Stomach (tissue), 9 donors: ENCODE measurements around the gene SLC25A6. TPM values are rescaled to one million over a fixed set of nuclear protein-coding genes. Genes with fewer than 3 reads are reported as not detected.
"Not testable (repeated sequence)": the region's sequence is repeated elsewhere in the genome, so short reads cannot be mapped to it uniquely, and the experiment has no call there.

Source experiments
- DNase-seq, 2 donors: peaks; one replicate each; pipeline versions ENCODE4 v3.0.0 to v3.0.0-alpha.2; 2013 to 2019
- H3K27ac ChIP-seq, 5 donors: fragments of 200-600 bp in 4 of 5; sonication (generic) in 4 of 5; one replicate each; pipeline ENCODE4 v1.5.1; 2013 to 2019; ENCODE audit warnings: mild to moderate bottlenecking in 1 of 5, moderate library complexity in 1 of 5
- H3K27me3 ChIP-seq, 3 donors: fragments of 200-600 bp; sonication (generic); one replicate each; pipeline ENCODE4 v1.5.1; 2017 to 2019; ENCODE audit warnings: mixed run types in 1 of 3
- H3K36me3 ChIP-seq, 4 donors: fragments of 200-600 bp; sonication (generic); 1 replicate in 3 of 4; 2 replicates in 1 of 4; pipeline ENCODE4 v1.5.1; 2016 to 2019
- H3K4me1 ChIP-seq, 4 donors: fragments of 200-600 bp; sonication (generic); one replicate each; pipeline ENCODE4 v1.5.1; 2016 to 2019
- H3K4me3 ChIP-seq, 4 donors: fragments of 200-600 bp; sonication (generic) in 3 of 4; one replicate each; pipeline ENCODE4 v1.5.1; 2016 to 2019; ENCODE audit warnings: mild to moderate bottlenecking in 1 of 4
- H3K9me3 ChIP-seq, 4 donors: fragments of 200-600 bp; sonication (generic); one replicate each; pipeline ENCODE4 v1.5.1; 2016 to 2019
- CTCF ChIP-seq, 7 experiments: fragments of 450-650 bp in 4 of 7; fragments of 200-600 bp in 3 of 7; sonication (generic) in 3 of 7; IDR thresholded peaks; one replicate each; pipeline ENCODE4 v1.5.1; 2016 to 2019; ENCODE audit warnings: antibody characterized with exemption in 7 of 7, control low read depth in 2 of 7, mild to moderate bottlenecking in 1 of 7
- EP300 ChIP-seq: sonication (generic); formaldehyde crosslinking; IDR thresholded peaks from one replicate; pipeline ENCODE4 v1.6.1; 2017; ENCODE audit warnings: antibody characterized with exemption
- POLR2A ChIP-seq, 4 donors: fragments of 450-650 bp; IDR thresholded peaks; one replicate each; pipeline ENCODE4 v1.6.1; 2016; ENCODE audit warnings: antibody characterized with exemption in 4 of 4, control low read depth in 2 of 4, mild to moderate bottlenecking in 1 of 4, moderate library complexity in 1 of 4
- POLR2AphosphoS5 ChIP-seq, 3 donors: sonication (generic); formaldehyde crosslinking; IDR thresholded peaks; one replicate each; pipeline ENCODE4 v1.6.1; 2016; ENCODE audit warnings: antibody characterized with exemption in 3 of 3
- WGBS, 5 donors: extraction: QIAGEN DNeasy Blood & Tissue Kit in 3 of 5; methylation state at CpG; one replicate each; pipeline versions ENCODE4 v1.1.5 to v1.1.7; 2013 to 2018; 5-methylcytosine and 5-hydroxymethylcytosine counted together
- intact Hi-C: fragments of 100-400 bp; cut with DNase I; formaldehyde crosslinking; loops from one replicate; pipeline ENCODE4 v1.15.1; 2023; ENCODE audit warnings: low total_unique reads
- polyA plus RNA-seq, 3 donors: library from polyadenylated mRNA; stranded (reverse); fragments of 200-250 nt; gene quantifications; one replicate each; pipeline ENCODE4 v1.2.3, GENCODE V29; 2013
- total RNA-seq, 5 donors: library from RNA; depleted of rRNA; stranded (reverse); fragments of >200 nt; gene quantifications; one replicate each; pipeline versions ENCODE4 v1.1.0 to v1.2.3, GENCODE V29; 2014 to 2016
- donor health status: healthy with polysubstance abuse.
- donor health status: Bipolar disorder and iron deficiency.
- donor health status: healthy.

Gene SLC25A6
- total and polyA plus RNA-seq, 8 donors: 119 to 707 (median 467) TPM

- H3K27me3 ChIP-seq: no peaks in the 10 kb centered on the region
- WGBS, 5 donors: 72 to 88% (median 81%) methylated on average over 4 of the region's 4 CpGs
- no peaks in the 10 kb centered on the region for H3K4me1 ChIP-seq
- TF ChIP-seq POLR2AphosphoS5 (IDR thresholded peaks at IDR 0.05) (no peak), CTCF (IDR thresholded peaks at IDR 0.05) (no peak), POLR2A (IDR thresholded peaks at IDR 0.05) (no peak), EP300 (no peak)
- intact Hi-C loops: no loop called here
- peaks cover 0 to 26% (median 25%) of the 10 kb centered on the region in 4 donors for H3K36me3 ChIP-seq
- no peak for DNase-seq
- H3K9me3 ChIP-seq: no peaks in the 10 kb centered on the region
- no peak overlapping the region for H3K4me3 ChIP-seq
- no peak overlapping the region for H3K27ac ChIP-seq
Observed at GRCh38 chrX:1368385-1368698, 23.6 kb downstream of the SLC25A6 start.

- DNase-seq, H3K4me3 ChIP-seq, H3K27ac ChIP-seq, H3K27me3 ChIP-seq, H3K9me3 ChIP-seq, intact Hi-C loops, H3K4me1 ChIP-seq: not testable (repeated sequence)
- H3K36me3 ChIP-seq: peaks cover 0 to 36% (median 33%) of the 10 kb centered on the region in 4 donors
- WGBS, 5 donors: 81 to 100% (median 97%) methylated on average over 2 to 52 of the region's 63 CpGs; no CpG with 5 or more reads in 1 of the 5 donors
Observed at GRCh38 chrX:1366363-1366762, 25.6 kb downstream of the SLC25A6 start.

GRCh38 chrX:1361910-1362309 lies 30.0 kb downstream of the SLC25A6 start:
- Histone ChIP-seq H3K27ac (no peak overlapping the region), H3K4me3 (no peak overlapping the region), H3K4me1 (no peaks in the 10 kb centered on the region), H3K27me3 (no peaks in the 10 kb centered on the region), H3K36me3 (peaks cover 7 to 56% (median 46%) of the 10 kb centered on the region in 4 donors), H3K9me3 (peaks cover 6 to 11% (median 10%) of the 10 kb centered on the region in 4 donors)
- intact Hi-C loops: no loop called here
- DNase-seq: no peak
- WGBS, 5 donors: 82 to 96% (median 90%) methylated on average over 2 of the region's 2 CpGs
- no peak for TF ChIP-seq EP300
- no peak for TF ChIP-seq CTCF (IDR thresholded peaks at IDR 0.05)
- TF ChIP-seq POLR2A (IDR thresholded peaks at IDR 0.05): no peak
- TF ChIP-seq POLR2AphosphoS5 (IDR thresholded peaks at IDR 0.05): no peak

GRCh38 chrX:1361275-1361674 lies 30.6 kb downstream of the SLC25A6 start:
- Histone ChIP-seq H3K9me3 (peaks cover 6 to 11% (median 10%) of the 10 kb centered on the region in 4 donors), H3K27ac (no peak overlapping the region), H3K4me1 (no peaks in the 10 kb centered on the region), H3K36me3 (peaks cover 7 to 58% (median 46%) of the 10 kb centered on the region in 4 donors), H3K4me3 (no peak overlapping the region), H3K27me3 (no peaks in the 10 kb centered on the region)
- intact Hi-C loops: no loop called here
- DNase-seq: no peak
- WGBS, 5 donors: 79 to 84% (median 80%) methylated on average over 12 of the region's 12 CpGs
- TF ChIP-seq EP300 (no peak), POLR2A (IDR thresholded peaks at IDR 0.05) (no peak), POLR2AphosphoS5 (IDR thresholded peaks at IDR 0.05) (no peak), CTCF (IDR thresholded peaks at IDR 0.05) (no peak)

- no peak for DNase-seq
- no peak overlapping the region for H3K4me3 ChIP-seq
- peaks cover 7 to 58% (median 46%) of the 10 kb centered on the region in 4 donors for H3K36me3 ChIP-seq
- no peaks in the 10 kb centered on the region for H3K4me1 ChIP-seq
- H3K27me3 ChIP-seq: no peaks in the 10 kb centered on the region
- WGBS, 5 donors: 79 to 96% (median 85%) methylated on average over 2 of the region's 2 CpGs
- TF ChIP-seq POLR2AphosphoS5 (IDR thresholded peaks at IDR 0.05) (no peak), EP300 (no peak), POLR2A (IDR thresholded peaks at IDR 0.05) (no peak), CTCF (IDR thresholded peaks at IDR 0.05) (no peak)
- H3K27ac ChIP-seq: no peak overlapping the region
- H3K9me3 ChIP-seq: peaks cover 6 to 11% (median 10%) of the 10 kb centered on the region in 4 donors
- intact Hi-C loops: no loop called here
Observed at GRCh38 chrX:1360171-1360570, 31.7 kb downstream of the SLC25A6 start.
